ENCODE results near the gene CDON. TPM values are rescaled to one million over a fixed set of nuclear protein-coding genes. Genes with fewer than 3 reads are reported as not detected.

CDON gene
- total RNA-seq, 1 donor from 2014 or later = 21.0 TPM

- no peak for TF ChIP-seq CTCF (IDR thresholded peaks at IDR 0.05; ENCODE audit: partially characterized antibody, unreplicated experiment)
- Mint-ChIP-seq H3K36me3 (ENCODE audit: unreplicated experiment) (no peaks in the 10 kb centered on the region), H3K27me3 (ENCODE audit: unreplicated experiment) (peaks cover 12% of the 10 kb centered on the region), H3K9me3 (ENCODE audit: unreplicated experiment) (peaks cover 13% of the 10 kb centered on the region), H3K4me3 (ENCODE audit: unreplicated experiment) (no peak overlapping the region), H3K4me1 (ENCODE audit: low read depth, unreplicated experiment) (peaks cover 24% of the 10 kb centered on the region), H3K27ac (ENCODE audit: unreplicated experiment) (peak overlapping the region; percentile 24)
- DNase-seq = no peak
Observed at GRCh38 chr11:125940145-125940544, 122.5 kb downstream of the CDON start.

- no peak for TF ChIP-seq CTCF (IDR thresholded peaks at IDR 0.05; ENCODE audit: partially characterized antibody, unreplicated experiment)
- peaks cover 24% of the 10 kb centered on the region for H3K4me1 Mint-ChIP-seq (ENCODE audit: low read depth, unreplicated experiment)
- no peak for DNase-seq
- no peaks in the 10 kb centered on the region for H3K36me3 Mint-ChIP-seq (ENCODE audit: unreplicated experiment)
- no peak overlapping the region for H3K4me3 Mint-ChIP-seq (ENCODE audit: unreplicated experiment)
- peaks cover 13% of the 10 kb centered on the region for H3K9me3 Mint-ChIP-seq (ENCODE audit: unreplicated experiment)
- peaks cover 12% of the 10 kb centered on the region for H3K27me3 Mint-ChIP-seq (ENCODE audit: unreplicated experiment)
- no peak overlapping the region for H3K27ac Mint-ChIP-seq (ENCODE audit: unreplicated experiment)
Observed at GRCh38 chr11:125939081-125939521, 123.6 kb downstream of the CDON start.

GRCh38 chr11:125938418-125938817 lies 124.2 kb downstream of the CDON start:
- H3K4me1 Mint-ChIP-seq (ENCODE audit: low read depth, unreplicated experiment) = peaks cover 24% of the 10 kb centered on the region
- no peak for TF ChIP-seq CTCF (IDR thresholded peaks at IDR 0.05; ENCODE audit: partially characterized antibody, unreplicated experiment)
- peaks cover 13% of the 10 kb centered on the region for H3K9me3 Mint-ChIP-seq (ENCODE audit: unreplicated experiment)
- no peak overlapping the region for H3K4me3 Mint-ChIP-seq (ENCODE audit: unreplicated experiment)
- H3K36me3 Mint-ChIP-seq (ENCODE audit: unreplicated experiment) = no peaks in the 10 kb centered on the region
- H3K27me3 Mint-ChIP-seq (ENCODE audit: unreplicated experiment) = peaks cover 12% of the 10 kb centered on the region
- DNase-seq = no peak
- no peak overlapping the region for H3K27ac Mint-ChIP-seq (ENCODE audit: unreplicated experiment)

GRCh38 chr11:125935618-125936199 lies 127.0 kb downstream of the CDON start:
- no peak for DNase-seq
- H3K27ac Mint-ChIP-seq (ENCODE audit: unreplicated experiment) = no peak overlapping the region
- H3K9me3 Mint-ChIP-seq (ENCODE audit: unreplicated experiment) = peaks cover 4% of the 10 kb centered on the region
- peaks cover 7% of the 10 kb centered on the region for H3K4me1 Mint-ChIP-seq (ENCODE audit: low read depth, unreplicated experiment)
- H3K36me3 Mint-ChIP-seq (ENCODE audit: unreplicated experiment) = no peaks in the 10 kb centered on the region
- H3K27me3 Mint-ChIP-seq (ENCODE audit: unreplicated experiment) = no peaks in the 10 kb centered on the region
- no peak for TF ChIP-seq CTCF (IDR thresholded peaks at IDR 0.05; ENCODE audit: partially characterized antibody, unreplicated experiment)
- H3K4me3 Mint-ChIP-seq (ENCODE audit: unreplicated experiment) = no peak overlapping the region

- no peaks in the 10 kb centered on the region for H3K27me3 Mint-ChIP-seq (ENCODE audit: unreplicated experiment)
- no peak overlapping the region for H3K4me3 Mint-ChIP-seq (ENCODE audit: unreplicated experiment)
- peaks cover 3% of the 10 kb centered on the region for H3K4me1 Mint-ChIP-seq (ENCODE audit: low read depth, unreplicated experiment)
- TF ChIP-seq CTCF (IDR thresholded peaks at IDR 0.05; ENCODE audit: partially characterized antibody, unreplicated experiment) = no peak
- no peak overlapping the region for H3K27ac Mint-ChIP-seq (ENCODE audit: unreplicated experiment)
- no peak for DNase-seq
- H3K9me3 Mint-ChIP-seq (ENCODE audit: unreplicated experiment) = peaks cover 4% of the 10 kb centered on the region
- no peaks in the 10 kb centered on the region for H3K36me3 Mint-ChIP-seq (ENCODE audit: unreplicated experiment)
Observed at GRCh38 chr11:125935056-125935455, 127.6 kb downstream of the CDON start.
